Measurements from ENCODE around the gene ZNF615.
"Not testable (repeated sequence)": the region's sequence is repeated elsewhere in the genome, so short reads cannot be mapped to it uniquely, and the experiment has no call there.

ZNF615 gene

DNA sequence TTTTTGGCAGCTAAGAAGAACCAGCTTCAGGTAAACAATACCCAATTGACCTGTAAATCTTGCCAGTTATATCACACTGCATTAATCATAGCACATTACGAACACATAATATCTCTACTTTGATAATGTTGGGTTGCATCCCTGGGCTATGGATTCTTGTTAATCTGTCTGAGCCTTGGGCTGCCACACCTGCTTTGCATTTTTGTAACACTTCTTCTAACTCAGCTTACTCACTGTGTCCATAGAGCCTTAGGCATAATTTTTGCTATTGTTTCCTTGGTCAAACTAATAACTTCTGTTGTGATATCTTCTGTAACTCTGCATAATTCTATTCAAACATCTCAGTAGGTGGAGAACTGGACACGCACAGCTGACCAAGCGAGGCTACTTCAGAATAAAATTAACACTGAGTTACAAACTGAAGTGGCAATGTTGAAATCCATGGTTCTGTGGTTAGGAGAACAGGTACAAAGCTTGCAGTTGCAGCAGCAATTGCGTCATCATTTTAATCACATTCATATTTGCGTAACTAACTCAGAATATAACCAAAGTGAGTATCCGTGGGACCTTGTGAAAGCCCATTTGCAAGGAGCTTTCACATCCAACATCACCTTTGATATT, 27.8 kb downstream of the ZNF615 start:
- no peak for DNase-seq

DNA sequence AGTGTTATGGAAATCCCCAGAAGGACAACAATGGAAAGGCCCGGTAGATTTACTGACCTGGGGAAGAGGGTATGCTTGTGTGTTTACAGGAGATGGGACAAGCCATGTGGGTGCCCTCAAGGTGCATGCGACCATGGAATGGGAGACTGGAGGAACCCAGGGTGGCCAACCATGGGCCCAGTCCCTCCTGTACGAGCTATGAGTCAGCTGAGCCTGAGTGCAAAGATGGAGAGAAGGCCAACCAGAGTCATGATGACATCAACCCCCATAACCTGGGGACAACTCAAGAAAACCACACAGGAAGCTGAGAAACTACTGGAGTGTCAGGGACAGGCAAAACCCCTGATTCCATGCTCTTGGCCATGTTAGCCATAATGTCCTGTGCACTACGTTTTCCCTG, 29.1 kb downstream of the ZNF615 start:
- no peak for DNase-seq

DNA sequence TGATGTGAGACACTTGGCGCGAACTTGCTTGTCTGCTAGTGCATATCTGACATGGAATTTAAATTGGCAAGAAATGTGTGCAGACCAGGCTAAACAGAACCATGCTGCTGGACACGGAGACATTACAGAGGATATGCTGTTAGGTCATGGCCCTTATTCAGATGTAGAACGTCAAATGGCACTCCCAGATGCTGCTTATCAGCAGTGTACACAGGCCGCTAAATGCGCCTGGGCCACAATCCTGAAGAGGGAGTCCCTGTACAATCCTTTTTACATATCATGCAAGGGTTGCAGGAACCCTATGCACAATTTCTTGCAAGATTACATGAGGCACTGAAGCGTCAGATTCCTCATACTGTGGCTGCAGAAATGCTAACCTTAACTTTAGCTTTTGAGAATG, 30.7 kb downstream of the ZNF615 start:
- no peak for DNase-seq

DNA sequence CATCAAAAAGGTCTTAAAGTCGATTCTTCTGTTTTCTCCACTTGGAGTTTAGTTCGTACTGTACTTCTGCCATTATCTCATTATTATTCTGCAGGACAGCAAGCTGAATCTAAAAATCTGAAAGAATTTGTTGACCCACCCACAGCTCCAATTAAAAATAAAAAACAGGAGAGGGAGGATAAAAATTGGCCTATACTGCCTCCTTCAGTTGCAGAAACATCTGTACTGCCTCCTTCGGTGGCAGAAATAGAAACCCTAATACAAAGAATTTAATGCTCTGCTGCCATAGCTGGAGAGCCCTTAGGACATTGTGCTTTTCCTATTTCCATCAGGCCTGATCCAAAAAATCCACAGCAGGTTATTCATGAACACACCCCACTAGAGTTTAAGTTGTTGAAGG, 31.2 kb downstream of the ZNF615 start:
- DNase-seq, result no peak

DNA sequence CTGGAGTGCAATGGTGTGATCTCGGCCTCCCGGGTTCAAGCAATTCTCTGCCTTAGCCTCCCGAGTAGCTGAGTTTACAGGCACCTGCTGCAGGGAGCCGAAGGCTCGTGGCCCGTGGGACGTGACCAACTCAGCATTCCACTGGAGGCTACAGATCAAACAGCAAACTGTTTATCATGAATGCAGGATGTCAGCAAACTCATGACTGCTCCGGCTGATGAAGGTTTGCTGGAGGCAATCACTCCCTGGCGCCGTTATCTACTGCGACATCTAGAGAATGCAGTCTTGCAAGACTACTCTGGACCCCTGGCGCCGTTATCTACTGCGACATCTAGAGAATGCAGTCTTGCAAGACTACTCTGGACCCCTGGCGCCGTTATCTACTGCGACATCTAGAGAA, 32.2 kb downstream of the ZNF615 start:
- not testable (repeated sequence) for DNase-seq

DNA sequence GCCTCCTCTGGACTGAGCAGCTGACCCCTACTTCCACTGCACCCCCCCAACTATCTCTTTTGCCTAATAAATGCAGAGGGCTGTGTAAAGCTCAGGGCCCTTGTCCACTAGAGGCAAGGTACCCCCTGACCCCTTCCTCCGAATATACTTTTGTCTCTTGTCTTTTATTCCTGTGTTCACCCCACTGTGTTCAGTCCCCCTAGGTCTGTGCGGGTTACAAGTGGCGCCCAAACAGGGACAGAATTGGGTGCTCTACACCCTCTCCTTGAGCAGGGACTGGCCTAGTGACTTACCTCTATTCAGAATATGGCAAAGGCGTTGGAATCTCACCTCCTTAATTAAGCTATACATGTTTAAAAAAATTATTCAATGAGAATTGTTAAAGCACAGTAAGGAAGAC, 36.4 kb downstream of the ZNF615 start:
- no peak for DNase-seq

DNA sequence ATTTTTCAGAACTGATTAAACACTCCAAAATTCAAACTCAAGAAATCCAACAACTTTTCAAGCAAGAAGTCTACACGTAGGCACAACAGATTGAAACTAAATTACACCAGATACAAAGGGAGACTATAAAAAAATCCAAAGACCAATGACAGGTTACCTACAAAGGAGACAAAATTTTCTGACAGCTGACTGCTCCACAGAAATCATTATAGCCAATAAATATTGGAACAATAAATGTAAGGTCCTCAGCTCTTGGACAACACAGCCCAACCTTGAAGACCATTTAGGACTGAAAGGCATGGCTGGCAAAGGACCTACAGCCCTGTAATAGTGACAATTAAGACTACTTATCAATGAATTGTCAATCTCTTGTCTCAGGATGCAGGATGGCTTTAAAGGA, 37.3 kb downstream of the ZNF615 start:
- DNase-seq, result no peak

DNA sequence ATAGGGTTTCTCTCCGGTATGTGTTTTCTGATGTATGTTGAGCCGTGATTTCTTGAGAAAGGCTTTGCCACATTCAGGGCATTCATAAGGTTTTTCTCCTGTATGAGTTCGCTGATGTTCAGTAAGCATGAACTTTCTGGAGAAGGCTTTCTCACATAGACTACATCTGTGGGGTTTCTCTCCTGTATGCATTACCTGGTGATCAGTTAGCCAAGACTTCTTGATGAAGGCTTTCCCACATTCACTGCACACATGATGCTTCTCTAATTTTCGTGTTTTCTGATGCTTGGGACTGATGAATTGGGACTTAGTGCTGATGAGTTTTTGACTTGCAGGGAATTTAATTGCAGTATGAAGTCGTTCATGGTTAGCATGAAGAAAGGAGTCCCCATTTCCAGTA, 42.4 kb downstream of the ZNF615 start:
- DNase-seq, result no peak

DNA sequence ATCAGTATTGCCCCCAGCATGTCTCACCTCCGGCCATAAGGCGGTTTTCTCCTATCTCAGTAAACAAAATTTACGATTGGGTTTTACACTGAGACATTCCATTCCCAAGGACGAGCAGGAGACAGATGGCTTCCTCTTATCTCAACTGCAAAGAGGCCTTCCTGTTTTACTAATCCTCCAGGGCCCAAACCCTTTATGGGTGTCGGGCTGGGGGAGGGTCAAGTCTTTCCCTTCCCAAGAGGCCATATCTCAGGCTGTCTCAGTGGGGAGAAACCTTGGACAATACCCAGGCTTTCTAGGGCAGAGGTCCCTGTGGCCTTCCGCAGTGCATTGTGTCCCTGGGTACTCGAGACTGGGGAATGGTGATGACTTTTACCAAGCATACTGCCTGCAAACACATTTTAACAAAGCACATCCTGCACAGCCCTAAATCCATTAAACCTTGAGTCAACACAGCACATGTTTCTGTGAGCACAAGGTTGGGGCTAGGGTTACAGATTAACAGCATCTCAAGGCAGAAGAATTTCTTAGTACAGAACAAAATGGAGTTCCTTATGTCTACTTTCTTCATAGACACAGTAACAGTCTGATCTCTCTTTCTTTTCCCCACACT, 47.3 kb downstream of the ZNF615 start:
- not testable (repeated sequence) for DNase-seq

DNA sequence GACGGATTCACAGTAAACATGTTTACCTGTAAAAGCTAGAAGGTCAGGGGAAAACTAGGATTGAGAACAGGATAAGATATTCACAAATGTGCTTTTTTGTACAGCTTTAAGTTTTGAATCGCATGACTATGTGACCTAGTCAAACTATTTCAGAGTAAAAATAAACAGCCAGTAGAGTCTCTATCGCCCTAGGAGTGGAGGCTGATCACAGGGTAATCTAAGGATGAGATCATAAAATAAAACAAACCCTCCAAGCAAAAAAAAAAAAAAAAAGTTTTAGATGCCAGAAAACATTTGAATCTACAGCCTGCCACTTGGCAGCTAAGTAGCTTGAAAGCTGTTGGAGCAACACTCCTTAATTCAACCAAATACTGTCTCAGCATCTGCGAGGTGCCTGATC, 48.2 kb downstream of the ZNF615 start:
- DNase-seq, result no peak

DNA sequence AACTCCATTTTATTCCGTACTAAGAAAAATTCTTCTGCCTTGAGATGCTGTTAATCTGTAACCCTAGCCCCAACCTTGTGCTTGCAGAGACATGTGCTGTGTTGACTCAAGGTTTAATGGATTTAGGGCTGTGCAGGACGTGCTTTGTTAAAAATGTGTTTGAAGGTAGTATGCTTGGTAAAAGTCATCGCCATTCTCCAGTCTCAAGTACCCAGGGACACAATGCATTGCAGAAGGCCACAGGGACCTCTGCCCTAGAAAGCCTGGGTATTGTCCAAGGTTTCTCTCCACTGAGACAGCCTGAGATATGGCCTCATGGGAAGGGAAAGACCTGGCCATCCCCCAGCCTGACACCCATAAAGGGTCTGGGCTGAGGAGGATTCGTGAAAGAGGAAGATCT, 50.2 kb downstream of the ZNF615 start:
- not testable (repeated sequence) for DNase-seq

DNA sequence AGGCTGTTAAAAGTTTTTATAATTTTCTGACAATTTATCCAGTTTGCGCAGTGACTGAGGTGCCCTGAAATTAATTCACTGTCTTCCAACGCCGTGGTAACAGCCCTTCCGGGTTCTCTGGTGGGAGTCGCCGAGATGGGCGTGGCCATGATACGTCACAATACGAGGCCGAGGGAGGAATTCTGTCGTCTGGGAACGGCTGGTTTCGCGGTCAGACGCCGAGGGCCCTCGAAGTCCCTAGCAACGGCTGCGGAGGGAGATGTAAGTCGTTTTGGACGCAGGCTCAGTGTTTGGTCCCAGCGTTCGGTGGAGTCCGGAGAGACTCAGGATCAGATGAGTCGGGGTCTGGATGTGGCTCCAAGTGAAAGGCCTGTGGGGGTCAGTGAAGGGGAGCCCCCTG, 59.0 kb downstream of the ZNF615 start:
- no peak for DNase-seq

DNA sequence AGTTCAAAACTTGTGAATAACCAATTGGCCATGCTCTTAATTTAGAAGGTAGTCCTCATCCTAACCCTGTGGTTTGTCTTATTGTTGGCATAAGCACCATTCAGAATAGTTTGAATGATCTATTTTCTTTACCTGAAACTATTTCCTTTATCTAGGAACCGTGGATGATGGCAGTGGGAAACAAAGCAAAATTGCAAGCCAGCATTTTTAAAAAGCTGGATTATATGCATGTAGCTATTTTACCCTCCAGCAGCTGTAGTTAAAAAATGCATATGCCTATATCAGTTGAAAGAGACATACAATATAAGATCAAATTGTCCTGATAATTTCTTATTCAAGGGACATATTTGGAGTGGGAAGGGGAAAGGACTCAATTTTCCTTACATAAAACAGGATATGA, 61.4 kb downstream of the ZNF615 start:
- no peak for DNase-seq

DNA sequence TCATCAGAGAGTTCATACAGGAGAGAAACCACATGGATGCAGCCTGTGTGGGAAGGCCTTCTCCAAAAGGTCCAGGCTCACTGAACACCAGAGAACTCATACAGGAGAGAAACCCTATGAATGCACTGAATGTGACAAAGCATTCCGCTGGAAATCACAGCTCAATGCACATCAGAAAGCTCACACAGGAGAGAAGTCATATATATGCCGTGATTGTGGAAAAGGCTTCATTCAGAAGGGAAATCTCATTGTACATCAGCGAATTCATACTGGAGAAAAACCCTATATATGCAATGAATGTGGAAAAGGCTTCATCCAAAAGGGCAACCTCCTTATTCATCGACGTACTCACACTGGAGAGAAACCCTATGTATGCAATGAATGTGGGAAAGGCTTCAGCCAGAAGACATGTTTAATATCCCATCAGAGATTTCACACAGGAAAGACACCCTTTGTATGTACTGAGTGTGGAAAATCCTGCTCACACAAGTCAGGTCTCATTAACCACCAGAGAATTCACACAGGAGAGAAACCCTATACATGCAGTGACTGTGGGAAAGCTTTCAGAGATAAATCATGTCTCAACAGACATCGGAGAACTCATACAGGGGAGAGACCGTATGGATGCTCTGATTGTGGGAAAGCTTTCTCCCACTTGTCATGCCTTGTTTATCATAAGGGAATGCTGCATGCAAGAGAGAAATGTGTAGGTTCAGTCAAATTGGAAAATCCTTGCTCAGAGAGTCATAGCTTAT, 63.0 kb downstream of the ZNF615 start:
- DNase-seq, result no peak

All from NCI-H1092 (cell line).